Panc1 (cell line): ENCODE results near the gene MAPKAP1. TPM values are rescaled to one million over a fixed set of nuclear protein-coding genes. Genes with fewer than 3 reads are reported as not detected.

Experiments used
- ATAC-seq: fragments of 200-7000 bp; cut with Tn5 transposase; 2 replicates; pipeline ENCODE4 v1.9.1; 2020; ENCODE audit warnings: mild to moderate bottlenecking, moderate library complexity
- BruUV-seq: library from RNA; stranded (reverse); fragments of 400-500 nt; replicated peaks from 2 replicates; lab custom pipeline; 2021; lab: Mats Ljungman, UMichigan
- CTCF ChIA-PET: fragments of 300-600 bp; sonication (Branson Sonifier 250); formaldehyde crosslinking; loops from one replicate; lab custom pipeline; 2022; ENCODE audit warnings: antibody characterized with exemption; lab: Charles Lee
- POLR2A ChIA-PET: fragments of 300-600 bp; sonication (Branson Sonifier 250); formaldehyde crosslinking; loops from one replicate; lab custom pipeline; 2022; ENCODE audit warnings: antibody characterized with exemption; lab: Charles Lee
- DNase-seq: peaks from one replicate; pipeline ENCODE4 v3.0.0-alpha.2; 2010; ENCODE audit warnings: low read depth, low spot score
- H3K27ac ChIP-seq: 2 replicates; pipeline ENCODE4 v1.5.1; 2011; ENCODE audit warnings: mild to moderate bottlenecking, low read length, inconsistent platforms
- H3K27me3 ChIP-seq: fragments of 200-500 bp; sonication (Bioruptor generic); 2 replicates; pipeline ENCODE4 v1.6.0; 2014; ENCODE audit warnings: low read length, inconsistent platforms; ENCODE audit not compliant: control insufficient read depth, insufficient read depth
- H3K36me3 ChIP-seq: fragments of 200-500 bp; sonication (Bioruptor generic); 2 replicates; pipeline ENCODE4 v1.5.1; 2014; ENCODE audit warnings: inconsistent platforms, mild to moderate bottlenecking, low read length, moderate library complexity; ENCODE audit not compliant: control insufficient read depth, insufficient read depth
- H3K4me1 ChIP-seq: 2 replicates; pipeline ENCODE4 v1.5.1; 2011; ENCODE audit warnings: inconsistent platforms, mild to moderate bottlenecking, low read length, moderate library complexity; ENCODE audit not compliant: control insufficient read depth, insufficient read depth
- H3K4me3 ChIP-seq, 2 experiments: 2 replicates each; pipeline ENCODE4 v1.5.1; 2011 to 2012; ENCODE audit warnings: low read depth in 2 of 2, low read length in 2 of 2, mild to moderate bottlenecking in 2 of 2, inconsistent platforms in 1 of 2, moderate library complexity in 1 of 2
- H3K9me3 ChIP-seq: fragments of 200-500 bp; sonication (Bioruptor generic); 2 replicates; pipeline ENCODE4 v1.5.1; 2014; ENCODE audit warnings: low read depth, mild to moderate bottlenecking, inconsistent platforms, low read length, moderate library complexity; ENCODE audit not compliant: control insufficient read depth, insufficient read depth
- POLR2AphosphoS5 ChIP-seq: IDR thresholded peaks from 2 replicates; pipeline ENCODE4 v1.6.1; 2012; ENCODE audit warnings: mild to moderate bottlenecking, low read depth, low read length, moderate library complexity
- SIN3A ChIP-seq: IDR thresholded peaks from 2 replicates; pipeline ENCODE4 v1.6.1; 2012; ENCODE audit warnings: low read depth, mild to moderate bottlenecking, low read length, moderate library complexity, borderline replicate concordance; ENCODE audit not compliant: insufficient read depth
- TCF7L2 ChIP-seq: IDR thresholded peaks from 2 replicates; pipeline ENCODE4 v1.6.1; 2011; ENCODE audit warnings: mild to moderate bottlenecking, low read depth, low read length, inconsistent platforms
- in situ Hi-C: cut with HindIII; loops from 2 replicates; pipeline ENCODE4 v1.10.0; 2016; ENCODE audit warnings: low sequenced_read_pairs, low pct_unique_long_range_greater_than_20kb
- intact Hi-C: fragments of 100-400 bp; cut with micrococcal nuclease; formaldehyde crosslinking; loops from one replicate; pipeline ENCODE4 v1.10.0; 2022; ENCODE audit not compliant: unreplicated experiment
- total RNA-seq: library from RNA; stranded (reverse); gene quantifications from one replicate; pipeline ENCODE4 v1.2.1, GENCODE V29; 2021; ENCODE audit not compliant: unreplicated experiment
- TF ChIP-seq, protein P1 (sequence below), 2 experiments: IDR thresholded peaks; 2 replicates each; pipeline ENCODE4 v1.6.1; 2011 to 2012; ENCODE audit warnings: low read depth in 2 of 2, control low read depth in 1 of 2, low read length in 1 of 2, mild to moderate bottlenecking in 1 of 2, moderate library complexity in 1 of 2; ENCODE audit not compliant: insufficient read depth in 1 of 2
- TF ChIP-seq, protein P2 (sequence below): fragments of 450-650 bp; IDR thresholded peaks from 2 replicates; pipeline ENCODE4 v1.5.1; 2017; ENCODE audit warnings: mild to moderate bottlenecking

Gene MAPKAP1
- total RNA-seq, 1 experiment from 2014 or later: 72.7 TPM

DNA sequence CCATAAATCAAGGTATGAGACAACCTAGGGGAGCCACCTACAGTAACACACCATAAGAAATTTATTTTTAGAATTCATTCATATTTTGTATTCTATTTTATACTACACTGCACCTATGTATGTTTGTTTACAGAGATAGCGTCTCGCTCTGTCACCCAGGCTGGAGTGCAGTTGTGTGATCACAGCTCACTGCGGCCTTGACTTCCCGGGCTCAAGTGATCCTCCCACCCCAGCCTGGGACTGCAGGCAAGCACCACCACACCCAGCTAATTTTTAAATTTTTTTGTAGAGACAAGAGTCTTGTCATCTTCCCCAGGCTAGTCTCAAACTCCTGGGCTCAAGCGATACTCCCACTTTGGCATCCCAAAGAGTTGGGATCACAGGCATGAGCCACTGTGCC lies 25.4 kb downstream of the MAPKAP1 start:
- no TSS peak for BruUV-seq
- in situ Hi-C loops: no loop called here
- Histone ChIP-seq H3K36me3 (no peaks in the 10 kb centered on the region), H3K4me3 (no peak overlapping the region), H3K9me3 (no peaks in the 10 kb centered on the region), H3K27me3 (no peaks in the 10 kb centered on the region), H3K27ac (no peak overlapping the region), H3K4me1 (no peaks in the 10 kb centered on the region; the same call in 1 of the 2 replicates)
- ATAC-seq (no peak), DNase-seq (no peak)
- intact Hi-C loops: no loop called here
- no peak for TF ChIP-seq TCF7L2
- TF ChIP-seq POLR2AphosphoS5: no peak
- ChIA-PET CTCF (no interaction called here), POLR2A (no interaction called here)

DNA sequence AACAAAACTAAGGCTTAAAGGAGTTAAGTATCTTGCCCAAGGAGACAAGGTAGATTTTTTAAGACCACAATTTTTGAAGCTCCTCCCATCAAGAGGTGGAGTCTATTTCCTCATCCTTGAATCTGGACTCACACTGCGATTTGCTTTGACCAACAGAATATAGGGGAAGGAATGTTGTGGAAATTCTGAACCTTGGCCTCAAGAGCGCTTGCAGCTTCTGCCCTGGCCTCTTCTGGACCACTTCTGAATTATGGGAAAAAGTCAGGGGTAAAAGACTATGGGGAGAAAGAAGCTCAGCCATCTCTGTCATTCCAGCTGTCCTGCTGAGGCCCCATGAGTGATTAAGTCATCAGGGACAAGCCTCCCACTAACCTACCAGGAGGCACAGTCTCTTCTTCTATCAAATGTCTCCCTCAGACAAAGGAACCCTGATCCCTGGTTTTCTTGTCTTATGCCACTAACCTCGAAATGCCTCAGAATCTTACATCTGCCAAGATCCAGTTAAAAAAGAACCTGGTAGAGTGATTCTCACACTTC lies 25.9 kb downstream of the MAPKAP1 start:
- H3K27ac ChIP-seq: no peak overlapping the region
- DNase-seq (no peak), ATAC-seq (no peak)
- H3K4me1 ChIP-seq: peaks cover 3% of the 10 kb centered on the region; the same call in 1 of the 2 replicates
- H3K4me3 ChIP-seq: no peak overlapping the region
- POLR2A ChIA-PET: no interaction called here
- intact Hi-C loops: no loop called here
- TF ChIP-seq, protein P1, sequence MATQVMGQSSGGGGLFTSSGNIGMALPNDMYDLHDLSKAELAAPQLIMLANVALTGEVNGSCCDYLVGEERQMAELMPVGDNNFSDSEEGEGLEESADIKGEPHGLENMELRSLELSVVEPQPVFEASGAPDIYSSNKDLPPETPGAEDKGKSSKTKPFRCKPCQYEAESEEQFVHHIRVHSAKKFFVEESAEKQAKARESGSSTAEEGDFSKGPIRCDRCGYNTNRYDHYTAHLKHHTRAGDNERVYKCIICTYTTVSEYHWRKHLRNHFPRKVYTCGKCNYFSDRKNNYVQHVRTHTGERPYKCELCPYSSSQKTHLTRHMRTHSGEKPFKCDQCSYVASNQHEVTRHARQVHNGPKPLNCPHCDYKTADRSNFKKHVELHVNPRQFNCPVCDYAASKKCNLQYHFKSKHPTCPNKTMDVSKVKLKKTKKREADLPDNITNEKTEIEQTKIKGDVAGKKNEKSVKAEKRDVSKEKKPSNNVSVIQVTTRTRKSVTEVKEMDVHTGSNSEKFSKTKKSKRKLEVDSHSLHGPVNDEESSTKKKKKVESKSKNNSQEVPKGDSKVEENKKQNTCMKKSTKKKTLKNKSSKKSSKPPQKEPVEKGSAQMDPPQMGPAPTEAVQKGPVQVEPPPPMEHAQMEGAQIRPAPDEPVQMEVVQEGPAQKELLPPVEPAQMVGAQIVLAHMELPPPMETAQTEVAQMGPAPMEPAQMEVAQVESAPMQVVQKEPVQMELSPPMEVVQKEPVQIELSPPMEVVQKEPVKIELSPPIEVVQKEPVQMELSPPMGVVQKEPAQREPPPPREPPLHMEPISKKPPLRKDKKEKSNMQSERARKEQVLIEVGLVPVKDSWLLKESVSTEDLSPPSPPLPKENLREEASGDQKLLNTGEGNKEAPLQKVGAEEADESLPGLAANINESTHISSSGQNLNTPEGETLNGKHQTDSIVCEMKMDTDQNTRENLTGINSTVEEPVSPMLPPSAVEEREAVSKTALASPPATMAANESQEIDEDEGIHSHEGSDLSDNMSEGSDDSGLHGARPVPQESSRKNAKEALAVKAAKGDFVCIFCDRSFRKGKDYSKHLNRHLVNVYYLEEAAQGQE (IDR thresholded peaks at IDR 0.05; ENCODE audit: insufficient read depth in 1 of 2, low read depth in 2 of 2, low read length in 1 of 2): no peak
- TF ChIP-seq TCF7L2: no peak
- TF ChIP-seq, protein P2, sequence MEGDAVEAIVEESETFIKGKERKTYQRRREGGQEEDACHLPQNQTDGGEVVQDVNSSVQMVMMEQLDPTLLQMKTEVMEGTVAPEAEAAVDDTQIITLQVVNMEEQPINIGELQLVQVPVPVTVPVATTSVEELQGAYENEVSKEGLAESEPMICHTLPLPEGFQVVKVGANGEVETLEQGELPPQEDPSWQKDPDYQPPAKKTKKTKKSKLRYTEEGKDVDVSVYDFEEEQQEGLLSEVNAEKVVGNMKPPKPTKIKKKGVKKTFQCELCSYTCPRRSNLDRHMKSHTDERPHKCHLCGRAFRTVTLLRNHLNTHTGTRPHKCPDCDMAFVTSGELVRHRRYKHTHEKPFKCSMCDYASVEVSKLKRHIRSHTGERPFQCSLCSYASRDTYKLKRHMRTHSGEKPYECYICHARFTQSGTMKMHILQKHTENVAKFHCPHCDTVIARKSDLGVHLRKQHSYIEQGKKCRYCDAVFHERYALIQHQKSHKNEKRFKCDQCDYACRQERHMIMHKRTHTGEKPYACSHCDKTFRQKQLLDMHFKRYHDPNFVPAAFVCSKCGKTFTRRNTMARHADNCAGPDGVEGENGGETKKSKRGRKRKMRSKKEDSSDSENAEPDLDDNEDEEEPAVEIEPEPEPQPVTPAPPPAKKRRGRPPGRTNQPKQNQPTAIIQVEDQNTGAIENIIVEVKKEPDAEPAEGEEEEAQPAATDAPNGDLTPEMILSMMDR: no peak
- TF ChIP-seq POLR2AphosphoS5: no peak
- TF ChIP-seq SIN3A: no peak
- no TSS peak for BruUV-seq
- H3K36me3 ChIP-seq: no peaks in the 10 kb centered on the region
- in situ Hi-C loops: no loop called here
- H3K9me3 ChIP-seq: no peaks in the 10 kb centered on the region
- no peaks in the 10 kb centered on the region for H3K27me3 ChIP-seq
- CTCF ChIA-PET: no interaction called here

DNA sequence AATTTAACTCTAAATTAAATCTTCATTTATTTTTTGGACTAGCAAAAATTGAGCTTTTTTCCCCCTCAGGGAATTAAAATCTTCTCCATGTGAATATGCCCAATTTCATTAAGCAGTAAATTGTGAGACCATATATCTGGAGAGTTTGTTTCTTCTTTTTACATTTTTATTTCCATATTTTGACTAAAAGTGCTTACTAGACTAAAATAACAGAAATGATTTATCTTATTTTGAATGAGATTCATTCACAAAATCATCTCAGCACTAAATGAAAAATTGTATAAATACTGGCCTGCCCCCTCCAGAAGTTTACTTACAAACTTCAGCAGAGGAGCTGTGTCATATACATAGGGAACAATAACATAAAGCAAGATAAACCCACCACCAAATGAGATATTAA lies 26.6 kb downstream of the MAPKAP1 start:
- ATAC-seq (no peak), DNase-seq (no peak)
- H3K27me3 ChIP-seq: no peaks in the 10 kb centered on the region
- POLR2A ChIA-PET: interaction anchor here (0.7 kb wide), 1 partner anchor 571 kb away, joined by 9 read pairs; no protein-coding TSS in a partner anchor
- no peaks in the 10 kb centered on the region for H3K36me3 ChIP-seq
- CTCF ChIA-PET: no interaction called here
- intact Hi-C loops (no loop called here), in situ Hi-C loops (no loop called here)
- H3K4me1 ChIP-seq: peaks cover 10% of the 10 kb centered on the region
- BruUV-seq: no TSS peak
- H3K4me3 ChIP-seq: no peak overlapping the region
- H3K9me3 ChIP-seq: no peaks in the 10 kb centered on the region
- H3K27ac ChIP-seq: no peak overlapping the region
- no peak for TF ChIP-seq TCF7L2
